Tongue (tissue), 2 donors: ENCODE measurements around the gene MAGEC3. TPM values are rescaled to one million over a fixed set of nuclear protein-coding genes. Genes with fewer than 3 reads are reported as not detected.
"Not testable (repeated sequence)": the region's sequence is repeated elsewhere in the genome, so short reads cannot be mapped to it uniquely, and the experiment has no call there.

Experiments used
- DNase-seq: peaks from one replicate; pipeline ENCODE4 v3.0.0-alpha.2; 2015
- total RNA-seq: library from RNA; depleted of rRNA; stranded (reverse); fragments of >200 nt; gene quantifications from one replicate; pipeline ENCODE4 v1.2.3, GENCODE V29; 2014

Gene MAGEC3, protein sequence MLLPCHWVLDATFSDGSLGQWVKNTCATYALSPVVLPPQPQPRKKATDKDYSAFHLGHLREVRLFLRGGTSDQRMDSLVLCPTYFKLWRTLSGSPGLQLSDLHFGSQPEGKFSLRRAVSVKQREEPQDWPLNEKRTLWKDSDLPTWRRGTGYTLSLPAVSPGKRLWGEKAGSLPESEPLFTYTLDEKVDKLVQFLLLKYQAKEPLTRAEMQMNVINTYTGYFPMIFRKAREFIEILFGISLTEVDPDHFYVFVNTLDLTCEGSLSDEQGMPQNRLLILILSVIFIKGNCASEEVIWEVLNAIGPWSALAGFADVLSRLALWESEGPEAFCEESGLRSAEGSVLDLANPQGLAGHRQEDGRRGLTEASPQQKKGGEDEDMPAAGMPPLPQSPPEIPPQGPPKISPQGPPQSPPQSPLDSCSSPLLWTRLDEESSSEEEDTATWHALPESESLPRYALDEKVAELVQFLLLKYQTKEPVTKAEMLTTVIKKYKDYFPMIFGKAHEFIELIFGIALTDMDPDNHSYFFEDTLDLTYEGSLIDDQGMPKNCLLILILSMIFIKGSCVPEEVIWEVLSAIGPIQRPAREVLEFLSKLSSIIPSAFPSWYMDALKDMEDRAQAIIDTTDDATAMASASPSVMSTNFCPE
- not detected for total RNA-seq

DNA sequence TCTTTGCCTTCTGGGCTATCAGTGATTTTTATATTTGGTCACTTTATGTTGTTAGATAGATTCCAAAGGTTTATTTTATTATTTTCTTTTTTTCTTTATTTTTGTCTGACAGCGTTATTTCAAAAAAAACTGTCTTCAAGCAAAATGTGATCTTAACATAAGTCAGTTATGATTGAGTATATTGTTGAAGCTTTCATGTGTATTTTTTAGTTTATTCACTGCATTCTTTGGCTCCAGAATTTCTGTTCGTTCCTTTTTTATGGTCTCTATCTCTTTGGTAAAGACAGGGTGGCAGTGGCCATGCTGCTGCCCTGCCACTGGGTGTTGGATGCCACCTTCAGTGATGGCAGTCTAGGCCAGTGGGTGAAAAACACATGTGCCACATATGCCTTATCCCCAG lies at the start of gene MAGEC3:
Gene MAGEC3 (plus strand): TSS at position 301 of the 400 bp plus-strand sequence. CDS start 0 bp downstream, at position 301.
- no peak for DNase-seq

DNA sequence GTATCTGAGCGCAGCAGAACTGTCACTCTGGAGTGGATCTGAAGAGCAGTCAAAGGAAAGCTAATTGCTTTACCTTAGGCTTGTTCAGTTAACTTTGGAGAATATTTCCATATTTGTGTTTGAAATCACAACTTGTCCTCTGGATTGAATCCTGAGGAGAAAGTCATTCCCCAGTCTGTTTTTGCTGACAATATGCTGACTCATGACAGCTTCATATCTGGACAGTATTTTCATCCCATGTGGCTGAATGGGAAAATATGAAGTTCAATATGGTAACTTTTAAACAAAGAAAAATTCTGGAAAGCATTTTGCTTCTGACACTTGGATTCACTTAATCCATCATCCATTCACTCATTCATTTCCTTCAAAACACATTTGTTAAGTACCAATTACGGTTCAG lies 46.3 kb upstream of the MAGEC3 start:
- no peak for DNase-seq

GRCh38 chrX:141811438-141811837 lies 26.7 kb upstream of the MAGEC3 start:
- no peak for DNase-seq

GRCh38 chrX:141814213-141814857 lies 23.8 kb upstream of the MAGEC3 start:
- DNase-seq = no peak

- DNase-seq = no peak
Observed at GRCh38 chrX:141815904-141816303, 22.2 kb upstream of the MAGEC3 start.

DNA sequence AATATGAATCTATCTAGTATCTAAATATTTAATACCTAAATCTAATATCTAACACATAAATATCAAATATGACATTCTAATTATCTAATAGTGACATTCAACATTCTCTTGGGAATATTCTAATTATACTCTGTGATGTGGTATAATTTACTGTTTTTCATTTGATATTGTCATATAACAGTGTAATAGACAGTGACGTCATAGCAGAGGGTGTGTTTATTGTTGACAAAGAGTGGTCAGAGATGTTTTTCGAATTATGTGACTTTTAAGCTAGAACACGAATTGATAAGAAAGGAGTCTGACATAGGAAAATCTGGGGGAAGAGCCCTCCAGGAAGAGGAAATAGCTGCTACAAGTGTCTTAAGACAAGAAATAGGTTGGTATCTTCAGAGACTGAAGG lies 5.9 kb upstream of the MAGEC3 start:
- no peak for DNase-seq

DNA sequence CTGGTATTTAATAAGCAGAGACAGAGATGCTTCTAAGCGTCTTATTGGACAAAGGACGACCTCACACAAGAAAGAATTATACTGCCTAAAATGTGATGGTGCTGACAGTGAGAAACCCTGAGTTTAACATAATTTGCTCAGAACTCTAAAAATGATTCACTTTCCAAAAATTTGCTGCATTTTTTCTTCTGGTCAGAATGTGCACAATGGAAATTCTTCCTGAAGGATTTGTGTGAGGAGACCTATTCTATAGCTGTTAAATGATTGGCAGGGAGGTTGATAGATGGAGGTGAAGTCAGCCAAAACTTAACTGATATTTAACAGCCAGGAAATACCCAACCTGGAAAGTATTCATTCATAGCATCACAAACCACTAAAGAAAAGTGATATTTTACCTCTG lies 1.7 kb downstream of the MAGEC3 start:
- no peak for DNase-seq

DNA sequence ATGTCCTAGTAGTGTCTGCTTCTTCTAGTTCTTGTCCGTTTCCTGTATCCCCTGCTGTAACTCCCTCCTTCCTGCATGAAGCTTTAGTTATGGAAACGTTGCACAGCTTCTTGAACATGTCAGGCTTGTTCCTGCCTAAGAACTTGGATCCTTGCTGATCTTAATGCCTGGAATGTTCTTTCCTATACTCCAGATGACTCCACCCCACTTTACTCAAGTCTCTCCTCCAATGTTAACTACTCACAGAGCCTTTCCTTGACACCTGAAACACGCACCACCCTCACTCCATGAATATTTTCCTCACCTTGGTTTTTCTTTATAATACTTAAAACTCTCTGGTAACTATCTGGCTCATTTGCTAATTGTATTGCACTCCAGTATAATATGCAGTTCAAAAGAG lies 19.4 kb downstream of the MAGEC3 start:
- no peak for DNase-seq

DNA sequence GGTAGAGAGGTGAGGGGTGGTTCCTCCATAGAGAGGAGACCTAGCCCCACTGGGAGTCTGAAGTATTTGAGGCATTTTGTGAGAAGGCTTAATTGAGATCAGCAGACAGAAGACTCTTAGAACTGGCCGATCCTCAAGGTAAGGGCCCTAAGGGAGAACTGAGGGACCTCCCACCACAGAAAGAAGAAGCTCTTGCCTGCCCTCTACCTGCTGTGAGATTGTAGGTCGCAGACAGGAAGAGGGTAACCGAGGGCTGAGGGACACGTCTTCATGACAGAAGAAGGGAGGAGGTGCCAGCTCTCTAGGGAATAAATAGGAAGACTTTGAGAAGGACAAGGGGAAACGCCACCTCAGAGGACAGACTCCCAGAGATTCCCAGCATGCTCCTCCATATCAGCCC lies 41.5 kb downstream of the MAGEC3 start:
- no peak for DNase-seq

- not testable (repeated sequence) for DNase-seq
Observed at GRCh38 chrX:141888811-141889210, 50.7 kb downstream of the MAGEC3 start.

GRCh38 chrX:141894733-141895132 lies 56.6 kb downstream of the MAGEC3 start:
- no peak for DNase-seq

DNA sequence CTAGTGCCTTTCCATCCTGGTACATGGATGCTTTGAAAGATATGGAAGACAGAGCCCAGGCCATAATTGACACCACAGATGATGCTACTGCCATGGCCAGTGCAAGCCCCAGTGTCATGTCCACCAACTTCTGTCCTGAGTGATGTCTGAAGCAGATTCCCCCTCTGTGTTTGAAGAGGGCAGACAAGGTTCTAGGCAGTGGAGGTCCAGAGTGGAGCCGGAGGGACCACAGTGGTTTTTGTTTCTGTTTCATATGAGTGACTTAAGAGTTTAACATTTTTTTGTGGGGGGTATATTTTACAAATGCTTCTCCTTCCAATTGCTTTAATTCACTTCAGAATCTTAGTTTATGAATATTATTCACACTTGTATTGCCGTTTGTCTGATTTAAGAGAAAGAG lies 59.6 kb downstream of the MAGEC3 start:
- DNase-seq = no peak

DNA sequence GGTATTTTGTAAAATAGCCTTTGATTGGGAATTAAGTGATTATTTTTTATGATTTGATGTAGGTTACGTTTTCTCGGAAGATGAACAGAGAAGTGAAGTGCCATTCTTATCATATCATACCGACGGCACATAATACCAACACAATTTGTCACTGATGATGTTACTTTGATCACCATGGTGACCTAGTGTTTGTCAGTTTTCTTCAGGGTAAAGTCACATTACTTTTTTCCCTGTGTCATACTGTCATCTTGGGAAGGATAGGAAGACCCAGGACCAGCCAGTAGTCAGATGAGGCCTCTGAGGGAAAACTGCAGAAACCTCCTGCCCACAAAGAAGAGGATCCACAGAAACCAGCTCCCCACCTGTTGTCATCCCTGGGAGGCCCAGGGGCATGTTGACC lies 64.2 kb downstream of the MAGEC3 start:
- no peak for DNase-seq

DNA sequence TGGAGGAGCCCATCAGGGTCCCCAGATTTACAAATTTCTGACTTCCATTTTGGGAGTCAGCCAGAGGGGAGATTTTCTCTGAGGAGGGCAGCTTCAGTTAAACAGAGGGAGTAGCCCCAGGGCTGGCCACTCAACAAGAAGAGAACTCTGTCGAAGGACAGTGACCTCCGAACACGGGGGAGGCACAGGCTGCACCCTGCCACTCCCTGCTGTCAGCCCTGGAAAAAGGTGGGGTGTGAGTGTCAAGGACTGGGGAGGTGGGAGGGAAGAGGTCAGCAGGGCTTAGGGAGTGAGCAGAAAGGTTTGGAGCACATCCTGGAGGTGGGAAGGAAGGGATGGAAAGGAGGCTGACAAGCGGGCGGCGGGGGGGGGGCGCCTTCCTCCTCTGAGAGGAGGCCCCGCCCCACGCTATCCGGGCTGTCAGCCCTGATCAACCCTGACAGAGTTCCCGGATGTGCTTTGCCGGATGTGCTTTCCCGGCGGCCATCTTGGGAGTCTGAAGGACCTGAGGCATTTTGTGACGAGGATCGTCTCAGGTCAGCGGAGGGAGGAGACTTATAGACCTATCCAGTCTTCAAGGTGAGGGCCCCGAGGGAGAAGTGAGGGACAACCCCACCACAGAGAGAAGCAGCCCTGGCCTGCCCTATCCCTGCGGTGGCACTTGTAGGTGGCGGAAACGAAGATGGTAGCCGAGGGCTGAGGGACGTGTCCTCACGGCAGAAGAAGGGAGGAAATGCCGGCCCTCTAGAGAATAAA lies 65.5 kb downstream of the MAGEC3 start, which contains the start of gene MAGEC1:
Gene MAGEC1 (plus strand): TSS at position 495 of the 756 bp plus-strand sequence. CDS start 1,179 bp downstream, outside the sequence.
- no peak for DNase-seq

GRCh38 chrX:141904262-141904661 lies 66.1 kb downstream of the MAGEC3 start:
- no peak for DNase-seq

- DNase-seq = no peak
Observed at GRCh38 chrX:141917801-141918200, 79.7 kb downstream of the MAGEC3 start.

DNA sequence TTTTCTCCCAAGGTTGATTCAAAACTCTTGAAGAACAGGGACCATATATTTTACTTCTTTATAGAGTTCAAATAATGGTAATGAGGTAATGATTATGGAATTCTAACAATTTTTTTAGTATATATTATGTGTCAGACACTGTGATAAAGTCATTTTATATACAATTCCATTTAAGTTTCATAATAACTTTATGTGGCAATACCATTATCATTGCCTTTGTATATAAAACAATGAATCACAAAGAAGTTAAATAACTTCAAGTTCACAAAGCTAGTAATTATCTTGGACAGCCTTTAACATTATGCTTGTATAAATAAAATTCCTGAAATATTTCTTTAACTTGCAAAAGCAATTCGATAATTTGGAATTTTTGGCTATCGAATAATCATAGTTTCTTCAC lies 86.2 kb downstream of the MAGEC3 start:
- no peak for DNase-seq

DNA sequence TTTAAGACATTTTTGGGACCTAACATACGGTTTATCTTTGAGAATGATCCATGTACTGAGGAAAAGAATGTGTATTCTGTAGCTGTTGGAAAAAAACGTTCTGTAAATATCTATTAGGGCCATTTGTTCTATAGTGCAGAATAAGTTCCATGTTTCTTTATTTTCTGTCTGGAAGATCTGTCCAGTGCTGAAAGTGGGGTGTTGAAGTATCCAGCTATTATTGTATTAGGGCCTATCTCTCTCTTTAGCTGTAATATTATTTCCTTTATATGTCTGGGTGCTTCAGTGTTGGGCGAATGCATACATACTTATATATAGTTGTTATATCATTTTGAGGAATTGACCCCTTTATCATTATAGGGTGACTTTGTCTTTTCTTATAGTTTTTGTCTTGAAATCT lies 90.3 kb downstream of the MAGEC3 start:
- DNase-seq = no peak

DNA sequence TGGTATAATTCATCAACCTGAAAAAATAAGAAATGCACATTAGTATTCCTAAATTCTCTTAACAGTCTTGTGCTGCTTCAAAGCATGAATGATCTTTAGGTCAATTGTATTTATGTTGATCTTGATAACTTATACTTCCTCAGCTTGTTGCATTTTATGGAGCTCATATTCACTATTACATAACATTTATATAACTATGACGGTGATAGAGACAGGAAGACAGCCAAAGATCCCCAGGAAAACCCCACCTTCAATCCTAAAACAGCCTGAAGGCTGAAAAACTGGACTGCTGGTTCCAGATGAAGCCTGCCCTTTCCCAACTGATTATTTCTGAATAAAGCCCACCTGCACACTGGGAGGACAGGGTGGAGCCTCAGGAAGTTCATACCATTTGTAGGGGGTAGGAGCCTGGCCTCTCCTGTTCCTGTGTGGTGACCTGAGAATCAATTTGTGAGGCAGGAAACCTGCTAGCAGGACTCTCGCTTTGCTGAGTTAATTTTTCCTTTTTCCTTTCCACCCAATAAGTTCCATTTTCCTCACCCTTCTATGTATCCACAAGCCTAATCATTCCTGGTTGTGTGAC lies 96.0 kb downstream of the MAGEC3 start:
- DNase-seq = no peak

DNA sequence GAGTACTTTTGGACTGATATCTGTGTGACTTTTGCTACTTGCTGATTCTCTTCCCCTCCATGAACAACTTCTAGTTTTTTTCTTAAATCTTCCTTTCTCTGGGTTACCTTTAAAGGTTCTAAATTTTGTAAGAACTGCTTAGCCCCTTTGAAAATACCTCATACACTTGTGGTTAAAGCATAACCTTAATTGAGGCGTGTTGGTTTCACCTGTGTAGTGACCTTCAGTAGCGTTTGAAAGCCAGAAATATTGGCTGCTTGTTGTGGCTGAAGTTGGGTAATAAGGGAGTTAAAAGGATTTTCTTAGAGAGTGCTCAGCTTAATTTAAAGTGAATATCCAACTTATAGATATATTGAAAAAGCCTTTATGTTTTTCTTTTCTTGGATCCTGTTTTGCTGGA lies 97.5 kb downstream of the MAGEC3 start:
- DNase-seq = no peak

GRCh38 chrX:141936080-141936479 lies 98.0 kb downstream of the MAGEC3 start:
- DNase-seq = no peak

DNA sequence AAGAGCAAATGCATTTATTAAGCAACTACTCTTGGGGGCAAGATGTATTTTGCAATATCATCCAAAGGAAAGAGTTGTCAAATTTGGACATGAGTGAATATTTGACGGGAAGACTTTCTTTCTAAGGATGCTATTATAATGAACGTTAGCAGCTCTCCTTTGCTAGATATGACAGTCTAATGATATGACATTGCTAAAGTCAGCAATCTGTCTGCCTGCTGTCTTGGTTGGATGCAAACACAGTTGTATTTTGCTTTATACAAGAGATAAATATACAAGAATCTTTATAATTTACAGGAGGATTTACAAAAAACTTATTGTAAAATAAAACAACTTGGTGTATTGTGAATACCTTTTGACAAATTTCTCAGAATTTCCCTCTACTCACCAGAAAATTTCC lies 103.1 kb downstream of the MAGEC3 start:
- DNase-seq = no peak
